ENCODE results near the gene MAPK8IP2. TPM values are rescaled to one million over a fixed set of nuclear protein-coding genes. Genes with fewer than 3 reads are reported as not detected.

MAPK8IP2 gene
- total and polyA plus RNA-seq, 2 of the 13 experiments (the other 11 are each of a cell fraction or from before 2014, with no cell fraction given), result 1.3 to 2.6 TPM

- TF ChIP-seq CERS6 (CRISPR knock-in tag; IDR thresholded peaks at IDR 0.05) (peak; percentile 99), ZNF331 (CRISPR knock-in tag; IDR thresholded peaks at IDR 0.05) (peak; percentile 98), PLSCR1 (CRISPR knock-in tag; IDR thresholded peaks at IDR 0.05; ENCODE audit: borderline replicate concordance) (peak; percentile 95), ZNF280B (CRISPR knock-in tag; IDR thresholded peaks at IDR 0.05; ENCODE audit: borderline replicate concordance) (peak; percentile 90; the same call in 1 of the 2 replicates), CSRNP1 (CRISPR knock-in tag; IDR thresholded peaks at IDR 0.05) (peak; percentile 96), IRF2 (CRISPR knock-in tag; IDR thresholded peaks at IDR 0.05) (peak; percentile 90), ZBTB33 (CRISPR knock-in tag; IDR thresholded peaks at IDR 0.05) (peak; percentile 69; the same call in 1 of the 2 replicates), BCL3 (CRISPR knock-in tag; IDR thresholded peaks at IDR 0.05) (peak; percentile 99), CENPT (CRISPR knock-in tag; IDR thresholded peaks at IDR 0.05; ENCODE audit: low read depth) (peak; percentile 97; the same call in 1 of the 2 replicates), THAP11 (CRISPR knock-in tag; IDR thresholded peaks at IDR 0.05) (peak; percentile 80), IRF1 (CRISPR knock-in tag; IDR thresholded peaks at IDR 0.05; ENCODE audit: low read depth) (peak; percentile 91), ZNF746 (CRISPR knock-in tag; IDR thresholded peaks at IDR 0.05) (peak; percentile 84; the same call in 1 of the 2 replicates), RFX3 (CRISPR knock-in tag; IDR thresholded peaks at IDR 0.05) (peak; percentile 62; the same call in 1 of the 2 replicates), HHEX (CRISPR knock-in tag; IDR thresholded peaks at IDR 0.05) (peak; percentile 57), KLF13 (CRISPR knock-in tag; IDR thresholded peaks at IDR 0.05) (peak; percentile 96), SP1 (IDR thresholded peaks at IDR 0.05) (no peak), SP1 (CRISPR knock-in tag; IDR thresholded peaks at IDR 0.05) (peak; percentile 74), ZBTB14 (CRISPR knock-in tag; IDR thresholded peaks at IDR 0.05) (peak; percentile 64), ZNF552 (CRISPR knock-in tag; IDR thresholded peaks at IDR 0.05; ENCODE audit: borderline replicate concordance) (peak; percentile 96)
Measured at GRCh38 chr22:50599816-50600455, 657 bp upstream of the MAPK8IP2 start (continued).
